Measurements from ENCODE around the gene DNAH2. TPM values are rescaled to one million over a fixed set of nuclear protein-coding genes. Genes with fewer than 3 reads are reported as not detected.

DNAH2 gene
- total RNA-seq, 1 experiment from 2014 or later: 2.0 TPM

GRCh38 chr17:7688808-7689316, 28.7 kb upstream of the DNAH2 start:
- no TSS peak for BruUV-seq (replicated peaks)

More at GRCh38 chr17:7688808-7689316, 28.7 kb upstream of the DNAH2 start:
- DNase-seq (ENCODE audit: low read depth, low spot score) (no peak), ATAC-seq (no peak)
- CTCF ChIA-PET: interaction anchor here (1.5 to 3.6 kb wide), 6 partner anchors 56 to 369 kb away, joined by 3 to 54 read pairs (median 16); partner anchors contain the start of genes FXR2, MPDU1, SAT2 and SHBG
- Histone ChIP-seq H3K9me2 (ENCODE audit: insufficient read depth) (no peaks in the 10 kb centered on the region), H3K36me3 (ENCODE audit: control insufficient read depth in 1 of 2, insufficient read depth in 2 of 2, low read length in 2 of 2) (peaks cover 0 to 2% of the 10 kb centered on the region in 2 experiments; a peak in 1 of 4 replicates), H3K4me3 (replicated peaks in 1 of 2; ENCODE audit: low read depth in 1 of 2, low read length in 2 of 2) (peak overlapping the region; percentile 86 to 100), H3K27me3 (ENCODE audit: insufficient read depth, low read length) (no peaks in the 10 kb centered on the region), H3K4me2 (ENCODE audit: low read length) (peak overlapping the region; percentile 88), H3K27ac (ENCODE audit: low read depth, low read length) (peak overlapping the region; percentile 69), H2AFZ (ENCODE audit: low read depth, low read length, poor library complexity, severe bottlenecking) (no peak overlapping the region), H3K9me3 (ENCODE audit: control insufficient read depth in 1 of 2, insufficient read depth in 1 of 2, low read depth in 1 of 2, low read length in 2 of 2) (no peaks in the 10 kb centered on the region), H3K9ac (ENCODE audit: low read length) (peak overlapping the region; percentile 82), H3K79me2 (ENCODE audit: insufficient read depth, low read length) (peaks cover 47% of the 10 kb centered on the region), H4K20me1 (ENCODE audit: insufficient read depth) (no peaks in the 10 kb centered on the region), H3K4me1 (ENCODE audit: control insufficient read depth in 1 of 2, insufficient read depth in 2 of 2, low read length in 2 of 2) (peaks cover 26 to 33% of the 10 kb centered on the region in 2 experiments)
- TF ChIP-seq REST (IDR thresholded peaks at IDR 0.05; ENCODE audit: low read depth) (no peak), YY1 (IDR thresholded peaks at IDR 0.05; ENCODE audit: extremely low read depth, insufficient replicate concordance, low read depth, low read length) (no peak), JUND (IDR thresholded peaks at IDR 0.05) (no peak), EGR1 (IDR thresholded peaks at IDR 0.05; ENCODE audit: low read depth) (no peak), SP1 (IDR thresholded peaks at IDR 0.05; ENCODE audit: low read depth) (no peak), FOSL1 (IDR thresholded peaks at IDR 0.05; ENCODE audit: low read depth) (no peak), SIN3A (IDR thresholded peaks at IDR 0.05; ENCODE audit: low read depth) (no peak), EZH2phosphoT487 (IDR thresholded peaks at IDR 0.05; ENCODE audit: borderline replicate concordance) (no peak), ELF1 (IDR thresholded peaks at IDR 0.05; ENCODE audit: borderline replicate concordance, low read depth) (no peak), ATF3 (IDR thresholded peaks at IDR 0.05) (no peak), POLR2A (IDR thresholded peaks at IDR 0.05; ENCODE audit: borderline replicate concordance, extremely low read depth, insufficient read depth, insufficient read length) (no peak)
- POLR2A ChIA-PET: interaction anchor here (1.3 to 3.4 kb wide), 5 partner anchors 26 to 115 kb away, joined by 3 to 31 read pairs (median 13); partner anchors contain the start of gene FXR2
- intact Hi-C loops (cut with micrococcal nuclease): loop anchor here (5.0 kb wide), 3 partner anchors 177 to 642 kb away; no protein-coding TSS in a partner anchor
- RAD21 ChIA-PET (ENCODE audit: low non-redundant PET in 1 of 2, low total read pairs in 2 of 2, uncharacterized antibody in 2 of 2, unreplicated experiment in 2 of 2): no interaction called here
